Left ventricle myocardium inferior (tissue), 1 donor: Measurements from ENCODE around the gene SHC4. TPM values are rescaled to one million over a fixed set of nuclear protein-coding genes. Genes with fewer than 3 reads are reported as not detected.

Experiments
- DNase-seq: peaks from one replicate; pipeline ENCODE4 v3.0.0-alpha.2; 2020
- H3K27ac ChIP-seq: fragments of 200-600 bp; replicated peaks from 2 replicates; pipeline ENCODE4 v1.8.0; 2021
- H3K27me3 ChIP-seq: fragments of 200-600 bp; 2 replicates; pipeline ENCODE4 v1.8.0; 2021; ENCODE audit warnings: low read depth
- H3K36me3 ChIP-seq: fragments of 200-600 bp; 2 replicates; pipeline ENCODE4 v1.8.0; 2021
- H3K4me1 ChIP-seq: fragments of 200-600 bp; 2 replicates; pipeline ENCODE4 v1.8.0; 2021
- H3K4me3 ChIP-seq: fragments of 200-600 bp; 2 replicates; pipeline ENCODE4 v1.8.0; 2021; ENCODE audit warnings: mild to moderate bottlenecking, moderate library complexity
- H3K9me3 ChIP-seq: fragments of 200-600 bp; replicated peaks from 2 replicates; pipeline ENCODE4 v1.8.0; 2021
- CTCF ChIP-seq: fragments of 200-600 bp; IDR thresholded peaks from 2 replicates; pipeline ENCODE4 v1.8.0; 2021; ENCODE audit warnings: antibody characterized with exemption, mild to moderate bottlenecking, borderline replicate concordance
- intact Hi-C: fragments of 100-400 bp; cut with micrococcal nuclease; formaldehyde crosslinking; loops from one replicate; pipeline ENCODE4 v1.11.0; 2022
- total RNA-seq: library from RNA; stranded (reverse); fragmentation: NEBNext Ultra II Directional; extraction: Animal tissue kit (Norgen Biotek cat#: 25700); gene quantifications from one replicate; pipeline ENCODE4 v1.2.1, GENCODE V29; 2021
- donor health status: DM: no; HTN: yes; CAD: no; lungs with severe emphysema.

SHC4 gene
- total RNA-seq, 1 donor from 2014 or later = 3.3 TPM

DNA sequence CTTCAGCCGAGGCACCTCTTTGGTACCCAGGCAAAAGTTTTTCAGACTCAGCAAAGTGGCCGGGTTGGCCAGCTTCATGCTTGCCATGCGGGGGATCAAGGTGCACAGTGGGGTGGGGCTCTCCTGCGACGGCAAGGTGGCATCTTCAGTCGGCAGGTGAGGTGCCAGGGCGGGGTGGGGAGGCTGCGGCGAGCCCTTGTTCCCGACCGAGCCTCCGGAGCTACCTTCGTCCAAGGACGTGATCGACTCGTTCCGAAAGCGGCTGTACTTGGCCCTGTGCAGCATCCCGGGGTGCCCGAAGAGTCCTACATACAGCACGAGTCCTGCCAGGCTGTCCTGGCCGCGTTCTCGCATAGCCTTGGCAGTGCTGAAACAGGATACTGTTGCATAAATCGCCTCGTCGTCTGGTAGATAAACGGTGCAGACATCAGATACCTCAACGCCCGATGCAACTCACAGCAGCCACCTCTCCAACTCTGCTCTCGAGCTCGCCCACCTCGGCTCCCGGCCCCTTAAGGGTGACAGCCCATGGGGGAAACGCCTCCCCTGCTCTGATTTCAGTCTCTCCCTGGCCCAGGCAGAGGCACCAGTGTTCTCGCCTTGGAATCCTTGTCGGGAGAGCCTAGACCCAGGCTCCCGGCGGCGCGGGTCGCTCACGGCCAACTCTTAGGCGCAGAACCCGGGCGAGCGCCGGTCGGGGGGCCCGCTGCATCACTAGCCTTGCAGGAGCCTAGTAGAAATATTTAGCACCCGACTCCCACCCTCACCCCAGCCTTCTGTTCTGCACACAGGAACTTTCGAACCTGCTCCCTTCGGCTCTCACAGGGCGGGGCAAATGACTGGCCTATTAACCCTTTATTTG, 826 bp downstream of the SHC4 start:
- peak; percentile 43 for DNase-seq
- TF ChIP-seq CTCF = no peak
- Histone ChIP-seq H3K9me3 (no peaks in the 10 kb centered on the region), H3K27me3 (no peaks in the 10 kb centered on the region), H3K36me3 (no peaks in the 10 kb centered on the region), H3K27ac (peak overlapping the region; percentile 74), H3K4me1 (peaks cover 28% of the 10 kb centered on the region), H3K4me3 (peak overlapping the region; percentile 75)
- intact Hi-C loops = loop anchor here (10.0 kb wide), 1 partner anchor 88 kb away; the partner anchor contains the start of gene EID1

GRCh38 chr15:48955967-48956366, 7.8 kb downstream of the SHC4 start:
- intact Hi-C loops = no loop called here
- H3K4me3 ChIP-seq = no peak overlapping the region

GRCh38 chr15:48955370-48955769, 8.3 kb downstream of the SHC4 start:
- Histone ChIP-seq H3K36me3 (no peaks in the 10 kb centered on the region), H3K27ac (no peak overlapping the region), H3K4me1 (peaks cover 9% of the 10 kb centered on the region), H3K4me3 (no peak overlapping the region), H3K9me3 (no peaks in the 10 kb centered on the region), H3K27me3 (no peaks in the 10 kb centered on the region)
- TF ChIP-seq CTCF = no peak
- intact Hi-C loops = no loop called here
- DNase-seq = no peak

More at GRCh38 chr15:48955967-48956366, 7.8 kb downstream of the SHC4 start:
- Histone ChIP-seq H3K4me1 (peaks cover 9% of the 10 kb centered on the region), H3K9me3 (no peaks in the 10 kb centered on the region), H3K27me3 (no peaks in the 10 kb centered on the region), H3K36me3 (no peaks in the 10 kb centered on the region), H3K27ac (no peak overlapping the region)
- TF ChIP-seq CTCF = no peak
- no peak for DNase-seq

GRCh38 chr15:48954538-48954937, 9.2 kb downstream of the SHC4 start:
- intact Hi-C loops = no loop called here
- Histone ChIP-seq H3K27ac (no peak overlapping the region), H3K4me3 (no peak overlapping the region), H3K27me3 (no peaks in the 10 kb centered on the region), H3K36me3 (no peaks in the 10 kb centered on the region), H3K9me3 (no peaks in the 10 kb centered on the region), H3K4me1 (peaks cover 9% of the 10 kb centered on the region)
- TF ChIP-seq CTCF = no peak
- DNase-seq = no peak

- no peaks in the 10 kb centered on the region for H3K27me3 ChIP-seq
- peak overlapping the region; percentile 65 for H3K27ac ChIP-seq
- DNase-seq = no peak
- no peaks in the 10 kb centered on the region for H3K36me3 ChIP-seq
- H3K9me3 ChIP-seq = no peaks in the 10 kb centered on the region
- H3K4me1 ChIP-seq = peaks cover 32% of the 10 kb centered on the region
- no peak for TF ChIP-seq CTCF
- no peak overlapping the region for H3K4me3 ChIP-seq
- intact Hi-C loops = no loop called here
Measured at GRCh38 chr15:48946840-48947187, 16.9 kb downstream of the SHC4 start.
